Lower leg skin (tissue), 4 donors: ENCODE measurements around the gene EPB41. TPM values are rescaled to one million over a fixed set of nuclear protein-coding genes. Genes with fewer than 3 reads are reported as not detected.

Experiments used
- DNase-seq, 2 donors: peaks; one replicate each; pipeline ENCODE4 v3.0.0-alpha.2; 2019; ENCODE audit warnings: low spot score in 2 of 2
- H3K4me3 ChIP-seq: fragments of 200-600 bp; sonication (generic); 2 replicates; pipeline ENCODE4 v1.5.1; 2017; ENCODE audit warnings: mild to moderate bottlenecking, low read depth; ENCODE audit not compliant: poor library complexity, severe bottlenecking
- CTCF ChIP-seq, 3 donors: fragments of 450-650 bp; IDR thresholded peaks; one replicate each; pipeline ENCODE4 v1.5.1; 2016; ENCODE audit warnings: antibody characterized with exemption in 3 of 3, mild to moderate bottlenecking in 3 of 3, moderate library complexity in 2 of 3
- POLR2A ChIP-seq, 2 donors: fragments of 450-650 bp; IDR thresholded peaks; one replicate each; pipeline ENCODE4 v1.6.1; 2016 to 2017; ENCODE audit warnings: antibody characterized with exemption in 2 of 2, mild to moderate bottlenecking in 1 of 2, moderate library complexity in 1 of 2
- WGBS, 2 donors: methylation state at CpG; one replicate each; pipeline ENCODE4 v1.1.5; 2018; 5-methylcytosine and 5-hydroxymethylcytosine counted together
- intact Hi-C: fragments of 100-400 bp; cut with DNase I; formaldehyde crosslinking; loops from one replicate; pipeline ENCODE4 v1.15.0; 2023; ENCODE audit warnings: low total_unique reads
- total RNA-seq, 4 donors: library from RNA; depleted of rRNA; stranded (reverse); fragments of >200 nt; gene quantifications; one replicate each; pipeline ENCODE4 v1.1.0, GENCODE V29; 2016

EPB41 gene
- total RNA-seq, 4 donors from 2014 or later: 41.1 to 60.2 (median 50.3) TPM

- H3K4me3 ChIP-seq: peak overlapping the region; percentile 48
- intact Hi-C loops: no loop called here
- TF ChIP-seq POLR2A (IDR thresholded peaks at IDR 0.05) (no peak), CTCF (IDR thresholded peaks at IDR 0.05) (no peak)
Observed at GRCh38 chr1:29123053-29123886, 208.9 kb downstream of the EPB41 start.

GRCh38 chr1:29123887-29124365 lies 209.6 kb downstream of the EPB41 start, which contains the start of gene TMEM200B:
Gene TMEM200B (minus strand): TSS chr1:29123903. CDS start chr1:29121828, 2,075 bp downstream.
- TF ChIP-seq CTCF (IDR thresholded peaks at IDR 0.05) (no peak), POLR2A (IDR thresholded peaks at IDR 0.05) (no peak)

More at GRCh38 chr1:29123053-29123886, 208.9 kb downstream of the EPB41 start:
- WGBS, 2 donors: 1 to 4% methylated on average over 48 to 49 of the region's 70 CpGs
- DNase-seq: no peak

GRCh38 chr1:29124366-29125236 lies 210.2 kb downstream of the EPB41 start:
- 8 to 15% methylated on average over 37 to 54 of the region's 85 CpGs for WGBS, 2 donors
- intact Hi-C loops: no loop called here
- H3K4me3 ChIP-seq: peak overlapping the region; percentile 48
- peak; percentile 43 to 96 for DNase-seq
- TF ChIP-seq CTCF (IDR thresholded peaks at IDR 0.05) (peak in 1 of 3 donors; percentile 57), POLR2A (IDR thresholded peaks at IDR 0.05) (peak in 1 of 2 donors; percentile 36)

More at GRCh38 chr1:29123887-29124365, 209.6 kb downstream of the EPB41 start, which contains the start of gene TMEM200B:
- DNase-seq: no peak
- 0% methylated on average over 8 to 10 of the region's 46 CpGs for WGBS, 2 donors
- intact Hi-C loops: no loop called here
- H3K4me3 ChIP-seq: peak within 1 kb of the TSS; percentile 48

- intact Hi-C loops: no loop called here
- no peak for TF ChIP-seq CTCF (IDR thresholded peaks at IDR 0.05)
- TF ChIP-seq POLR2A (IDR thresholded peaks at IDR 0.05): no peak
- 64 to 67% methylated on average over 14 of the region's 14 CpGs for WGBS, 2 donors
- H3K4me3 ChIP-seq: no peak overlapping the region
- no peak for DNase-seq
Observed at GRCh38 chr1:29125237-29125641, 210.9 kb downstream of the EPB41 start.

- intact Hi-C loops: no loop called here
- no peak for DNase-seq
- 69 to 76% methylated on average over 6 of the region's 6 CpGs for WGBS, 2 donors
- H3K4me3 ChIP-seq: no peak overlapping the region
- TF ChIP-seq POLR2A (IDR thresholded peaks at IDR 0.05) (no peak), CTCF (IDR thresholded peaks at IDR 0.05) (no peak)
Observed at GRCh38 chr1:29125788-29126187, 211.4 kb downstream of the EPB41 start.
